GM12865 (cell line): ENCODE data around the gene B3GALT5.
"Not testable (repeated sequence)": the region's sequence is repeated elsewhere in the genome, so short reads cannot be mapped to it uniquely, and the experiment has no call there.

ENCODE experiments used
- DNase-seq: peaks from one replicate; pipeline ENCODE4 v3.0.0; 2010; ENCODE audit warnings: low read depth
- H3K4me3 ChIP-seq: 2 replicates; pipeline ENCODE4 v1.5.1; 2011; ENCODE audit warnings: mild to moderate bottlenecking, low read depth, low read length, control low read depth
- CTCF ChIP-seq: IDR thresholded peaks from 2 replicates; pipeline ENCODE4 v1.5.1; 2011; ENCODE audit warnings: low read length, control low read depth, low read depth, inconsistent platforms; ENCODE audit not compliant: insufficient read depth; ENCODE audit errors: missing control alignments

B3GALT5 gene

GRCh38 chr21:39686646-39687468 lies 74.1 kb downstream of the B3GALT5 start:
- H3K4me3 ChIP-seq = no peak overlapping the region
- no peak for DNase-seq
- TF ChIP-seq CTCF = no peak

- TF ChIP-seq CTCF = no peak
- no peak for DNase-seq
- no peak overlapping the region for H3K4me3 ChIP-seq
Measured at GRCh38 chr21:39688010-39688409, 75.3 kb downstream of the B3GALT5 start.

- not testable (repeated sequence) for DNase-seq, H3K4me3 ChIP-seq
Measured at GRCh38 chr21:39689860-39690259, 77.1 kb downstream of the B3GALT5 start.

- DNase-seq = no peak
- H3K4me3 ChIP-seq = no peak overlapping the region
- TF ChIP-seq CTCF = no peak
Measured at GRCh38 chr21:39690454-39690853, 77.7 kb downstream of the B3GALT5 start.

- TF ChIP-seq CTCF = no peak
- no peak overlapping the region for H3K4me3 ChIP-seq
- no peak for DNase-seq
Measured at GRCh38 chr21:39694750-39695149, 82.0 kb downstream of the B3GALT5 start.

GRCh38 chr21:39696196-39696595 lies 83.5 kb downstream of the B3GALT5 start:
- DNase-seq = no peak
- no peak for TF ChIP-seq CTCF
- no peak overlapping the region for H3K4me3 ChIP-seq

GRCh38 chr21:39696618-39697017 lies 83.9 kb downstream of the B3GALT5 start:
- H3K4me3 ChIP-seq = no peak overlapping the region
- no peak for DNase-seq

More at GRCh38 chr21:39696618-39697017, 83.9 kb downstream of the B3GALT5 start:
- no peak for TF ChIP-seq CTCF
